PC-9 (cell line): Measurements from ENCODE around the gene VAV3. TPM values are rescaled to one million over a fixed set of nuclear protein-coding genes. Genes with fewer than 3 reads are reported as not detected.

Source experiments
- BruUV-seq: library from RNA; stranded (reverse); fragments of 400-500 nt; replicated peaks from 2 replicates; lab custom pipeline; 2021; lab: Mats Ljungman, UMichigan
- CTCF ChIA-PET: fragments of 300-600 bp; sonication (Branson Sonifier 250); formaldehyde crosslinking; loops from one replicate; lab custom pipeline; 2022; ENCODE audit warnings: antibody characterized with exemption; lab: Charles Lee
- POLR2A ChIA-PET: fragments of 300-600 bp; sonication (Branson Sonifier 250); formaldehyde crosslinking; loops from one replicate; lab custom pipeline; 2022; ENCODE audit warnings: antibody characterized with exemption; ENCODE audit not compliant: unreplicated experiment; lab: Charles Lee
- DNase-seq, 2 experiments: peaks; one replicate each; pipeline versions ENCODE4 v3.0.0 to v3.0.0-alpha.2; 2015 to 2022; ENCODE audit warnings: mixed read lengths in 1 of 2
- H2AFZ ChIP-seq: fragments of 200-600 bp; sonication (generic); 2 replicates; pipeline ENCODE4 v1.8.1; 2017; ENCODE audit warnings: antibody characterized with exemption
- H3F3A ChIP-seq: fragments of 200-600 bp; sonication (generic); 2 replicates; pipeline ENCODE4 v1.8.1; 2017; ENCODE audit warnings: antibody characterized with exemption, mild to moderate bottlenecking, low read depth; ENCODE audit not compliant: insufficient read depth
- H3K27ac ChIP-seq: fragments of 200-600 bp; sonication (generic); 2 replicates; pipeline ENCODE4 v1.6.1; 2016; ENCODE audit warnings: mixed run types
- H3K27me3 ChIP-seq: fragments of 200-600 bp; sonication (generic); 2 replicates; pipeline ENCODE4 v1.6.1; 2016; ENCODE audit warnings: low read depth, mixed run types; ENCODE audit not compliant: insufficient read depth
- H3K36me3 ChIP-seq: fragments of 200-600 bp; sonication (generic); 2 replicates; pipeline ENCODE4 v1.6.1; 2016; ENCODE audit warnings: low read depth, mixed run types
- H3K4me1 ChIP-seq: fragments of 200-600 bp; sonication (generic); replicated peaks from 2 replicates; pipeline ENCODE4 v1.6.1; 2016; ENCODE audit warnings: mixed run types; ENCODE audit not compliant: insufficient read depth
- H3K4me2 ChIP-seq: fragments of 200-600 bp; sonication (generic); 2 replicates; pipeline ENCODE4 v1.6.1; 2017; ENCODE audit warnings: mixed run types
- H3K4me3 ChIP-seq: fragments of 200-600 bp; sonication (generic); 2 replicates; pipeline ENCODE4 v1.6.1; 2016; ENCODE audit warnings: mixed run types
- H3K79me2 ChIP-seq: fragments of 200-600 bp; sonication (generic); 2 replicates; pipeline ENCODE4 v1.6.1; 2017; ENCODE audit warnings: low read depth, mixed run types
- H3K9me2 ChIP-seq: fragments of 200-600 bp; sonication (generic); 2 replicates; pipeline ENCODE4 v1.8.1; 2017; ENCODE audit warnings: mild to moderate bottlenecking; ENCODE audit not compliant: insufficient read depth
- H3K9me3 ChIP-seq: fragments of 200-600 bp; sonication (generic); 2 replicates; pipeline ENCODE4 v1.8.1; 2016; ENCODE audit warnings: low read depth; ENCODE audit not compliant: insufficient read depth
- H4K20me1 ChIP-seq: fragments of 200-600 bp; sonication (generic); 2 replicates; pipeline ENCODE4 v1.8.1; 2017; ENCODE audit not compliant: insufficient read depth
- EZH2 ChIP-seq: fragments of 200-600 bp; sonication (generic); IDR thresholded peaks from 2 replicates; pipeline ENCODE4 v1.8.0; 2017; ENCODE audit warnings: antibody characterized with exemption, low read depth
- intact Hi-C: fragments of 100-400 bp; cut with micrococcal nuclease; formaldehyde crosslinking; loops from one replicate; pipeline ENCODE4 v1.10.0; 2022; ENCODE audit not compliant: unreplicated experiment
- total RNA-seq: library from RNA; stranded (reverse); gene quantifications from 2 replicates; pipeline ENCODE4 v1.2.3, GENCODE V29; 2021
- TF ChIP-seq, protein P1 (sequence below): fragments of 200-600 bp; sonication (generic); conservative IDR thresholded peaks from 2 replicates; pipeline ENCODE4 v1.6.1; 2017; ENCODE audit warnings: mixed run types, antibody characterized with exemption, mild to moderate bottlenecking, moderate library complexity

VAV3 gene
- total RNA-seq, 1 experiment from 2014 or later, result 1.7 TPM

- Histone ChIP-seq H3K9me3 (no peaks in the 10 kb centered on the region), H3K4me1 (no peaks in the 10 kb centered on the region), H3K36me3 (no peaks in the 10 kb centered on the region), H2AFZ (no peak overlapping the region), H3K4me3 (no peak overlapping the region), H3K79me2 (no peaks in the 10 kb centered on the region), H3K9me2 (no peaks in the 10 kb centered on the region), H3F3A (no peaks in the 10 kb centered on the region), H3K4me2 (no peak overlapping the region), H4K20me1 (no peaks in the 10 kb centered on the region), H3K27ac (no peak overlapping the region), H3K27me3 (no peaks in the 10 kb centered on the region)
- ChIA-PET CTCF (no interaction called here), POLR2A (no interaction called here)
- BruUV-seq, result no TSS peak
- no peak for DNase-seq
- intact Hi-C loops, result loop anchor here (10.0 kb wide), 2 partner anchors 146 to 176 kb away; partner anchors contain the start of gene VAV3
- no peak for TF ChIP-seq EZH2
- TF ChIP-seq, protein P1, sequence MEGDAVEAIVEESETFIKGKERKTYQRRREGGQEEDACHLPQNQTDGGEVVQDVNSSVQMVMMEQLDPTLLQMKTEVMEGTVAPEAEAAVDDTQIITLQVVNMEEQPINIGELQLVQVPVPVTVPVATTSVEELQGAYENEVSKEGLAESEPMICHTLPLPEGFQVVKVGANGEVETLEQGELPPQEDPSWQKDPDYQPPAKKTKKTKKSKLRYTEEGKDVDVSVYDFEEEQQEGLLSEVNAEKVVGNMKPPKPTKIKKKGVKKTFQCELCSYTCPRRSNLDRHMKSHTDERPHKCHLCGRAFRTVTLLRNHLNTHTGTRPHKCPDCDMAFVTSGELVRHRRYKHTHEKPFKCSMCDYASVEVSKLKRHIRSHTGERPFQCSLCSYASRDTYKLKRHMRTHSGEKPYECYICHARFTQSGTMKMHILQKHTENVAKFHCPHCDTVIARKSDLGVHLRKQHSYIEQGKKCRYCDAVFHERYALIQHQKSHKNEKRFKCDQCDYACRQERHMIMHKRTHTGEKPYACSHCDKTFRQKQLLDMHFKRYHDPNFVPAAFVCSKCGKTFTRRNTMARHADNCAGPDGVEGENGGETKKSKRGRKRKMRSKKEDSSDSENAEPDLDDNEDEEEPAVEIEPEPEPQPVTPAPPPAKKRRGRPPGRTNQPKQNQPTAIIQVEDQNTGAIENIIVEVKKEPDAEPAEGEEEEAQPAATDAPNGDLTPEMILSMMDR, result no peak
Observed at GRCh38 chr1:107788206-107789202, 176.5 kb downstream of the VAV3 start.

- H3K4me2 ChIP-seq, result no peak overlapping the region
- no peaks in the 10 kb centered on the region for H3K4me1 ChIP-seq
- H3F3A ChIP-seq, result no peaks in the 10 kb centered on the region
- no peaks in the 10 kb centered on the region for H3K36me3 ChIP-seq
- H3K9me2 ChIP-seq, result no peaks in the 10 kb centered on the region
- H3K4me3 ChIP-seq, result no peak overlapping the region
- CTCF ChIA-PET, result no interaction called here
- no TSS peak for BruUV-seq
- intact Hi-C loops, result loop anchor here (10.0 kb wide), 2 partner anchors 148 to 178 kb away; partner anchors contain the start of gene VAV3
- H2AFZ ChIP-seq, result no peak overlapping the region
- no peak overlapping the region for H3K27ac ChIP-seq
- no peaks in the 10 kb centered on the region for H4K20me1 ChIP-seq
- no peaks in the 10 kb centered on the region for H3K79me2 ChIP-seq
- H3K9me3 ChIP-seq, result no peaks in the 10 kb centered on the region
- POLR2A ChIA-PET, result no interaction called here
- H3K27me3 ChIP-seq, result no peaks in the 10 kb centered on the region
- TF ChIP-seq, protein P1, result no peak
- TF ChIP-seq EZH2, result no peak
- DNase-seq, result no peak
Observed at GRCh38 chr1:107787299-107787698, 177.7 kb downstream of the VAV3 start.

- H3K9me3 ChIP-seq, result no peaks in the 10 kb centered on the region
- no peaks in the 10 kb centered on the region for H3K9me2 ChIP-seq
- no peaks in the 10 kb centered on the region for H4K20me1 ChIP-seq
- intact Hi-C loops, result loop anchor here (10.0 kb wide), 2 partner anchors 148 to 178 kb away; partner anchors contain the start of gene VAV3
- H2AFZ ChIP-seq, result no peak overlapping the region
- POLR2A ChIA-PET, result no interaction called here
- TF ChIP-seq EZH2, result no peak
- TF ChIP-seq, protein P1, result no peak
- no peak overlapping the region for H3K27ac ChIP-seq
- BruUV-seq, result no TSS peak
- DNase-seq, result no peak
- H3K4me3 ChIP-seq, result no peak overlapping the region
- H3F3A ChIP-seq, result no peaks in the 10 kb centered on the region
- H3K36me3 ChIP-seq, result no peaks in the 10 kb centered on the region
- CTCF ChIA-PET, result no interaction called here
- no peaks in the 10 kb centered on the region for H3K79me2 ChIP-seq
- no peaks in the 10 kb centered on the region for H3K4me1 ChIP-seq
- no peaks in the 10 kb centered on the region for H3K27me3 ChIP-seq
- no peak overlapping the region for H3K4me2 ChIP-seq
Observed at GRCh38 chr1:107786203-107786845, 178.7 kb downstream of the VAV3 start.
